Measurements from ENCODE around the gene ANAPC16. TPM values are rescaled to one million over a fixed set of nuclear protein-coding genes. Genes with fewer than 3 reads are reported as not detected.
"Not testable (repeated sequence)": the region's sequence is repeated elsewhere in the genome, so short reads cannot be mapped to it uniquely, and the experiment has no call there.

The ANAPC16 gene
- total RNA-seq, 2 donors from 2014 or later: 57.4 to 68.4 TPM

- peaks cover 32% of the 10 kb centered on the region for H3K36me3 Mint-ChIP-seq (ENCODE audit: low read depth)
- H3K4me3 Mint-ChIP-seq; H3K4me1 Mint-ChIP-seq; H3K27ac ChIP-seq (ENCODE audit: low read depth, low read length); H3K27me3 Mint-ChIP-seq (ENCODE audit: insufficient read depth); H3K9me3 Mint-ChIP-seq; H3K27me3 ChIP-seq (ENCODE audit: control insufficient read depth, insufficient read depth, low read length, poor library complexity, severe bottlenecking); DNase-seq; H3K4me1 ChIP-seq (ENCODE audit: control insufficient read depth, insufficient read depth, low read length); H3K9ac ChIP-seq (ENCODE audit: extremely low read depth, low read length, poor library complexity, severe bottlenecking); H3K9me3 ChIP-seq (ENCODE audit: control insufficient read depth, low read length); H3K4me3 ChIP-seq (ENCODE audit: low read length); H3K27ac Mint-ChIP-seq: not testable (repeated sequence)
- whole genome bisulfite sequencing, 2 experiments (ENCODE audit: insufficient coverage in 1 of 2, insufficient read length in 1 of 2): 86 to 97% methylated on average over 1 to 2 of the region's 2 CpGs
- peaks cover 16% of the 10 kb centered on the region for H3K36me3 ChIP-seq (ENCODE audit: control insufficient read depth, insufficient read depth, low read length)
These were observed 4.0 kb upstream of the ANAPC16 start for GRCh38 chr10:72211832-72212231.

GRCh38 chr10:72218325-72218724, 2.5 kb downstream of the ANAPC16 start:
- Histone ChIP-seq H3K9ac (ENCODE audit: extremely low read depth, low read length, poor library complexity, severe bottlenecking) (no peak overlapping the region), H3K27ac (ENCODE audit: low read depth, low read length) (no peak overlapping the region)

GRCh38 chr10:72218726-72219125, 2.9 kb downstream of the ANAPC16 start:
- no peak for TF ChIP-seq CTCF (conservative IDR thresholded peaks at IDR 0.05)
- no peak overlapping the region for H3K27ac ChIP-seq (ENCODE audit: low read depth, low read length)
- no peak for DNase-seq
- peaks cover 15% of the 10 kb centered on the region for H3K4me1 Mint-ChIP-seq
- no peak overlapping the region for H3K4me3 ChIP-seq (ENCODE audit: low read length)
- no peak overlapping the region for H3K4me3 Mint-ChIP-seq
- H3K9me3 ChIP-seq (ENCODE audit: control insufficient read depth, low read length): no peaks in the 10 kb centered on the region
- no peaks in the 10 kb centered on the region for H3K9me3 Mint-ChIP-seq
- H3K27ac Mint-ChIP-seq: no peak overlapping the region
- 86 to 93% methylated on average over 2 of the region's 2 CpGs for WGBS, 2 experiments (ENCODE audit: insufficient coverage in 1 of 2, insufficient read length in 1 of 2)
- no peak overlapping the region for H3K9ac ChIP-seq (ENCODE audit: extremely low read depth, low read length, poor library complexity, severe bottlenecking)
- no peaks in the 10 kb centered on the region for H3K4me1 ChIP-seq (ENCODE audit: control insufficient read depth, insufficient read depth, low read length)
- H3K36me3 ChIP-seq (ENCODE audit: control insufficient read depth, insufficient read depth, low read length): peaks cover 13% of the 10 kb centered on the region
- no peaks in the 10 kb centered on the region for H3K27me3 ChIP-seq (ENCODE audit: control insufficient read depth, insufficient read depth, low read length, poor library complexity, severe bottlenecking)
- H3K36me3 Mint-ChIP-seq (ENCODE audit: low read depth): peaks cover 8% of the 10 kb centered on the region
- no peaks in the 10 kb centered on the region for H3K27me3 Mint-ChIP-seq (ENCODE audit: insufficient read depth)

More at GRCh38 chr10:72218325-72218724, 2.5 kb downstream of the ANAPC16 start:
- DNase-seq: no peak
- Mint-ChIP-seq H3K4me3 (no peak overlapping the region), H3K27ac (no peak overlapping the region), H3K27me3 (ENCODE audit: insufficient read depth) (no peaks in the 10 kb centered on the region), H3K4me1 (peaks cover 15% of the 10 kb centered on the region), H3K36me3 (ENCODE audit: low read depth) (peaks cover 8% of the 10 kb centered on the region), H3K9me3 (no peaks in the 10 kb centered on the region)
- H3K4me3 ChIP-seq (ENCODE audit: low read length): no peak overlapping the region
- H3K4me1 ChIP-seq (ENCODE audit: control insufficient read depth, insufficient read depth, low read length): no peaks in the 10 kb centered on the region
- 91% methylated on average over 1 of the region's 1 CpG; no CpG with 5 or more reads in 1 of the 2 experiments for WGBS, 2 experiments (ENCODE audit: insufficient coverage in 1 of 2, insufficient read length in 1 of 2)
- H3K9me3 ChIP-seq (ENCODE audit: control insufficient read depth, low read length): no peaks in the 10 kb centered on the region
- peaks cover 9% of the 10 kb centered on the region for H3K36me3 ChIP-seq (ENCODE audit: control insufficient read depth, insufficient read depth, low read length)
- no peak for TF ChIP-seq CTCF (conservative IDR thresholded peaks at IDR 0.05)
- no peaks in the 10 kb centered on the region for H3K27me3 ChIP-seq (ENCODE audit: control insufficient read depth, insufficient read depth, low read length, poor library complexity, severe bottlenecking)

- H3K4me3 ChIP-seq (ENCODE audit: low read length): no peak overlapping the region
- Mint-ChIP-seq H3K4me1 (peaks cover 15% of the 10 kb centered on the region), H3K36me3 (ENCODE audit: low read depth) (peaks cover 11% of the 10 kb centered on the region), H3K9me3 (no peaks in the 10 kb centered on the region), H3K27me3 (ENCODE audit: insufficient read depth) (no peaks in the 10 kb centered on the region), H3K27ac (no peak overlapping the region), H3K4me3 (no peak overlapping the region)
- no peak for TF ChIP-seq CTCF (conservative IDR thresholded peaks at IDR 0.05)
- no peaks in the 10 kb centered on the region for H3K27me3 ChIP-seq (ENCODE audit: control insufficient read depth, insufficient read depth, low read length, poor library complexity, severe bottlenecking)
- DNase-seq: no peak
- no peak overlapping the region for H3K9ac ChIP-seq (ENCODE audit: extremely low read depth, low read length, poor library complexity, severe bottlenecking)
- 81 to 95% methylated on average over 3 to 6 of the region's 6 CpGs for WGBS, 2 experiments (ENCODE audit: insufficient coverage in 1 of 2, insufficient read length in 1 of 2)
- no peak overlapping the region for H3K27ac ChIP-seq (ENCODE audit: low read depth, low read length)
- H3K36me3 ChIP-seq (ENCODE audit: control insufficient read depth, insufficient read depth, low read length): peaks cover 18% of the 10 kb centered on the region
- no peaks in the 10 kb centered on the region for H3K9me3 ChIP-seq (ENCODE audit: control insufficient read depth, low read length)
- no peaks in the 10 kb centered on the region for H3K4me1 ChIP-seq (ENCODE audit: control insufficient read depth, insufficient read depth, low read length)
These were observed 3.5 kb downstream of the ANAPC16 start for GRCh38 chr10:72219235-72219814.

All from endodermal cell (in vitro differentiated cells).